IMR-90 (cell line): ENCODE results near the gene RECK. TPM values are rescaled to one million over a fixed set of nuclear protein-coding genes. Genes with fewer than 3 reads are reported as not detected.
A peak's percentile ranks its signal among the peaks of the same experiment; 100 is the strongest.

Source experiments
- ATAC-seq: fragments of 200-7000 bp; cut with Tn5 transposase; 2 replicates; pipeline ENCODE4 v1.9.1; 2020; ENCODE audit warnings: low read depth, mild to moderate bottlenecking, moderate library complexity
- BruUV-seq: library from RNA; stranded (reverse); fragments of 400-500 nt; replicated peaks from 2 replicates; lab custom pipeline; 2021; lab: Mats Ljungman, UMichigan
- CTCF ChIA-PET: fragments of 300-600 bp; formaldehyde crosslinking; extraction: SDS; loops from one replicate; lab custom pipeline; 2021; ENCODE audit warnings: antibody characterized with exemption; lab: Yijun Ruan, JAX
- POLR2A ChIA-PET: fragments of 300-600 bp; sonication (Branson Sonifier 250); formaldehyde crosslinking; loops from one replicate; lab custom pipeline; 2022; ENCODE audit warnings: antibody characterized with exemption; ENCODE audit not compliant: unreplicated experiment; lab: Charles Lee
- DNase-seq: peaks from one replicate; pipeline ENCODE4 v3.0.0; 2013
- H2AFZ ChIP-seq: replicated peaks from 2 replicates; pipeline ENCODE3; 2013; ENCODE audit warnings: low read length, mild to moderate bottlenecking; ENCODE audit not compliant: poor library complexity
- H2AK5ac ChIP-seq: 2 replicates; pipeline ENCODE4 v1.6.1; 2013; ENCODE audit warnings: low read depth, low read length, inconsistent platforms
- H2AK9ac ChIP-seq: replicated peaks from 2 replicates; pipeline ENCODE3; 2013; ENCODE audit warnings: mild to moderate bottlenecking, low read depth, low read length, moderate library complexity; ENCODE audit not compliant: poor library complexity
- H2BK120ac ChIP-seq: 2 replicates; pipeline ENCODE4 v1.6.1; 2013; ENCODE audit warnings: low read depth, low read length, inconsistent platforms
- H2BK15ac ChIP-seq: 3 replicates; pipeline ENCODE4 v1.6.1; 2013; ENCODE audit warnings: low read depth, low read length, inconsistent platforms
- H2BK20ac ChIP-seq: 2 replicates; pipeline ENCODE4 v1.6.1; 2013; ENCODE audit warnings: low read depth, mild to moderate bottlenecking, inconsistent platforms, low read length, moderate library complexity
- H2BK5ac ChIP-seq: 2 replicates; pipeline ENCODE4 v1.6.1; 2013; ENCODE audit warnings: mild to moderate bottlenecking, low read depth, low read length, inconsistent platforms; ENCODE audit not compliant: poor library complexity, severe bottlenecking
- H3K14ac ChIP-seq: replicated peaks from 2 replicates; pipeline ENCODE4 v1.6.1; 2013; ENCODE audit warnings: low read depth, low read length, inconsistent platforms
- H3K18ac ChIP-seq: 2 replicates; pipeline ENCODE4 v1.6.1; 2013; ENCODE audit warnings: low read depth, low read length, control low read depth
- H3K23ac ChIP-seq: 2 replicates; pipeline ENCODE4 v1.6.1; 2013; ENCODE audit warnings: low read depth, low read length, inconsistent platforms
- H3K27ac ChIP-seq: 2 replicates; pipeline ENCODE4 v1.5.1; 2013; ENCODE audit warnings: mild to moderate bottlenecking, control low read depth, low read length; ENCODE audit not compliant: insufficient read depth
- H3K27me3 ChIP-seq: 2 replicates; pipeline ENCODE4 v1.6.1; 2013; ENCODE audit warnings: low read length; ENCODE audit not compliant: control insufficient read depth, insufficient read depth
- H3K36me3 ChIP-seq: 2 replicates; pipeline ENCODE4 v1.6.1; 2013; ENCODE audit warnings: low read length, mixed read lengths; ENCODE audit not compliant: control insufficient read depth, insufficient read depth
- H3K4ac ChIP-seq: 2 replicates; pipeline ENCODE4 v1.6.1; 2013; ENCODE audit warnings: low read depth, low read length, inconsistent platforms
- H3K4me1 ChIP-seq: 2 replicates; pipeline ENCODE4 v1.6.1; 2013; ENCODE audit warnings: low read length, mixed read lengths; ENCODE audit not compliant: control insufficient read depth, insufficient read depth
- H3K4me2 ChIP-seq: 2 replicates; pipeline ENCODE4 v1.6.1; 2013; ENCODE audit warnings: low read depth, mild to moderate bottlenecking, control low read depth, low read length, moderate library complexity
- H3K4me3 ChIP-seq: 2 replicates; pipeline ENCODE4 v1.5.1; 2013; ENCODE audit warnings: low read depth, mild to moderate bottlenecking, control low read depth, low read length, moderate library complexity; ENCODE audit not compliant: insufficient read depth
- H3K56ac ChIP-seq: 2 replicates; pipeline ENCODE4 v1.6.1; 2013; ENCODE audit warnings: low read length, inconsistent platforms; ENCODE audit not compliant: insufficient read depth; ENCODE audit errors: extremely low read depth
- H3K79me1 ChIP-seq, 2 experiments: 2 replicates each; pipeline ENCODE4 v1.6.1; 2013; ENCODE audit warnings: low read length in 2 of 2, inconsistent platforms in 1 of 2, low read depth in 1 of 2
- H3K9ac ChIP-seq: 2 replicates; pipeline ENCODE4 v1.6.1; 2013; ENCODE audit warnings: low read depth, low read length, control low read depth
- H3K9me1 ChIP-seq: 2 replicates; pipeline ENCODE4 v1.6.1; 2013; ENCODE audit warnings: low read length, inconsistent platforms; ENCODE audit not compliant: insufficient read depth
- H3K9me3 ChIP-seq: 2 replicates; pipeline ENCODE4 v1.6.1; 2013; ENCODE audit warnings: low read length; ENCODE audit not compliant: control insufficient read depth, insufficient read depth
- H4K20me1 ChIP-seq: 2 replicates; pipeline ENCODE4 v1.6.1; 2013; ENCODE audit warnings: low read length, inconsistent platforms; ENCODE audit not compliant: insufficient read depth
- H4K5ac ChIP-seq: 2 replicates; pipeline ENCODE4 v1.6.1; 2013; ENCODE audit warnings: mild to moderate bottlenecking, low read depth, low read length, control low read depth
- H4K8ac ChIP-seq, 2 experiments: 2 replicates each; pipeline ENCODE4 v1.6.1; 2013; ENCODE audit warnings: low read depth in 2 of 2, low read length in 2 of 2, control low read depth in 1 of 2, inconsistent platforms in 1 of 2
- H4K91ac ChIP-seq: 2 replicates; pipeline ENCODE4 v1.6.1; 2013; ENCODE audit warnings: low read depth, low read length, inconsistent platforms; ENCODE audit not compliant: insufficient read depth
- BHLHE40 ChIP-seq: fragments of 150-350 bp; IDR thresholded peaks from 2 replicates; pipeline ENCODE4 v1.6.1; 2016; ENCODE audit warnings: mild to moderate bottlenecking, low read depth, low read length
- CEBPB ChIP-seq: IDR thresholded peaks from 2 replicates; pipeline ENCODE4 v1.6.1; 2012; ENCODE audit warnings: low read depth, low read length, improper control_type of control experiment
- CTCF ChIP-seq: conservative IDR thresholded peaks from 2 replicates; pipeline ENCODE4 v1.5.1; 2012; ENCODE audit warnings: mild to moderate bottlenecking, low read depth, low read length, improper control_type of control experiment
- ELK1 ChIP-seq: fragments of 150-350 bp; IDR thresholded peaks from 2 replicates; pipeline ENCODE4 v1.6.1; 2016; ENCODE audit warnings: low read depth, mild to moderate bottlenecking, low read length, moderate library complexity, borderline replicate concordance
- FOS ChIP-seq: fragments of 150-350 bp; IDR thresholded peaks from 2 replicates; pipeline ENCODE4 v1.6.1; 2016; ENCODE audit warnings: low read depth, low read length
- MAFK ChIP-seq: IDR thresholded peaks from 2 replicates; pipeline ENCODE4 v1.6.1; 2012; ENCODE audit warnings: low read depth, low read length, improper control_type of control experiment
- MAZ ChIP-seq: IDR thresholded peaks from 2 replicates; pipeline ENCODE4 v1.6.1; 2012; ENCODE audit warnings: low read depth, mild to moderate bottlenecking, low read length, improper control_type of control experiment, moderate library complexity, borderline replicate concordance
- MXI1 ChIP-seq: IDR thresholded peaks from 2 replicates; pipeline ENCODE4 v1.6.1; 2012; ENCODE audit warnings: low read depth, mild to moderate bottlenecking, low read length, moderate library complexity, borderline replicate concordance
- NFE2L2 ChIP-seq: fragments of 150-350 bp; IDR thresholded peaks from 2 replicates; pipeline ENCODE4 v1.6.1; 2016; ENCODE audit warnings: low read depth, mild to moderate bottlenecking, low read length
- POLR2A ChIP-seq: IDR thresholded peaks from 2 replicates; pipeline ENCODE4 v1.6.1; 2012; ENCODE audit warnings: mild to moderate bottlenecking, low read depth, low read length
- RAD21 ChIP-seq: IDR thresholded peaks from 2 replicates; pipeline ENCODE4 v1.6.1; 2012; ENCODE audit warnings: low read length, improper control_type of control experiment
- RCOR1 ChIP-seq: IDR thresholded peaks from 2 replicates; pipeline ENCODE4 v1.6.1; 2012; ENCODE audit warnings: mild to moderate bottlenecking, low read length, improper control_type of control experiment; ENCODE audit not compliant: insufficient replicate concordance
- SMC3 ChIP-seq: fragments of 150-350 bp; IDR thresholded peaks from 2 replicates; pipeline ENCODE4 v1.6.1; 2016; ENCODE audit warnings: low read depth, mild to moderate bottlenecking, antibody characterized with exemption, low read length, moderate library complexity
- WGBS, 2 experiments: methylation state at CpG; one replicate each; pipeline versions ENCODE4 v1.1.5 to v1.1.7; 2013; ENCODE audit warnings: missing lambda C conversion rate in 2 of 2; ENCODE audit not compliant: insufficient read length in 1 of 2; ENCODE audit errors: extremely low coverage in 2 of 2; 5-methylcytosine and 5-hydroxymethylcytosine counted together
- dilution Hi-C: fragments of 300-500 bp; cut with HindIII; formaldehyde crosslinking; loops from one replicate; pipeline ENCODE4 v1.14.3; 2018; ENCODE audit warnings: low sequenced_read_pairs; ENCODE audit not compliant: unreplicated experiment
- in situ Hi-C: fragments of 300-500 bp; cut with MboI; formaldehyde crosslinking; loops from 3 replicates; pipeline ENCODE4 v1.14.3; 2019; ENCODE audit warnings: low sequenced_read_pairs, inconsistent platforms, mixed read lengths
- intact Hi-C: fragments of 100-400 bp; cut with micrococcal nuclease; formaldehyde crosslinking; loops from 2 replicates; pipeline ENCODE4 v1.10.0; 2022
- polyA plus RNA-seq, 3 experiments: library from polyadenylated mRNA; depleted of rRNA; stranded (reverse); fragments of >200 nt; gene quantifications; 2 replicates each; pipeline ENCODE4 v1.2.3, GENCODE V29; 2012; ENCODE audit warnings: low replicate concordance in 1 of 3
- total RNA-seq: library from RNA; depleted of rRNA; stranded (reverse); fragments of >200 nt; gene quantifications from 2 replicates; pipeline ENCODE4 v1.2.3, GENCODE V29; 2012

The RECK gene
- total and polyA plus RNA-seq, 2 of the 4 experiments (the other 2 are of a cell fraction) = 23.5 to 44.0 TPM

- no peak for TF ChIP-seq CEBPB
- no peak for TF ChIP-seq SMC3
- TF ChIP-seq FOS = no peak
- TF ChIP-seq BHLHE40 = peak; percentile 93
- TF ChIP-seq RCOR1 = no peak
Measured at GRCh38 chr9:36036780-36037548, at the start of gene RECK (continued).

GRCh38 chr9:35990155-35990554 is 46.6 kb upstream of the RECK start:
- H3K4me2 ChIP-seq = no peak overlapping the region
- no peak overlapping the region for H2BK20ac ChIP-seq
- H2AFZ ChIP-seq = no peak overlapping the region
- ChIA-PET POLR2A (no interaction called here), CTCF (no interaction called here)
- H2BK120ac ChIP-seq = no peak overlapping the region
- H2BK15ac ChIP-seq = no peak overlapping the region
- no peak overlapping the region for H2AK5ac ChIP-seq
- H3K9ac ChIP-seq = no peak overlapping the region
- no peak overlapping the region for H2BK5ac ChIP-seq
- H3K9me1 ChIP-seq = no peaks in the 10 kb centered on the region
- in situ Hi-C loops (no loop called here), intact Hi-C loops (no loop called here), dilution Hi-C loops (no loop called here)
- WGBS, 2 experiments = no CpG with 5 or more reads among the region's 3 CpGs
- H4K91ac ChIP-seq = no peak overlapping the region
- no peak overlapping the region for H3K4me3 ChIP-seq
- DNase-seq (no peak), ATAC-seq (no peak)
- no peaks in the 10 kb centered on the region for H3K36me3 ChIP-seq
- H3K56ac ChIP-seq = no peak overlapping the region
- no peaks in the 10 kb centered on the region for H4K20me1 ChIP-seq
- no peaks in the 10 kb centered on the region; the same call in 1 of the 2 replicates for H3K4me1 ChIP-seq
- no peak overlapping the region for H4K8ac ChIP-seq
- no peak overlapping the region for H3K27ac ChIP-seq
- no peak overlapping the region for H3K18ac ChIP-seq
- H3K27me3 ChIP-seq = peaks cover 4% of the 10 kb centered on the region; the same call in 1 of the 2 replicates
- H2AK9ac ChIP-seq = no peak overlapping the region
- peaks cover 2% of the 10 kb centered on the region; the same call in 1 of the 2 replicates for H3K9me3 ChIP-seq
- H3K79me1 ChIP-seq = no peaks in the 10 kb centered on the region
- no peak overlapping the region for H3K14ac ChIP-seq
- BruUV-seq = no TSS peak
- H3K23ac ChIP-seq = no peak overlapping the region
- no peak overlapping the region for H4K5ac ChIP-seq
- no peak overlapping the region for H3K4ac ChIP-seq
- TF ChIP-seq MXI1 (no peak), MAZ (no peak), CTCF (no peak), POLR2A (no peak), NFE2L2 (no peak), MAFK (no peak), CEBPB (no peak), ELK1 (no peak), RAD21 (no peak), FOS (no peak)
